Measurements from ENCODE around the gene SMO. TPM values are rescaled to one million over a fixed set of nuclear protein-coding genes. Genes with fewer than 3 reads are reported as not detected.
A peak's percentile ranks its signal among the peaks of the same experiment; 100 is the strongest.

Gene SMO
- total RNA-seq, 1 donor from 2014 or later, result 17.4 TPM

DNA sequence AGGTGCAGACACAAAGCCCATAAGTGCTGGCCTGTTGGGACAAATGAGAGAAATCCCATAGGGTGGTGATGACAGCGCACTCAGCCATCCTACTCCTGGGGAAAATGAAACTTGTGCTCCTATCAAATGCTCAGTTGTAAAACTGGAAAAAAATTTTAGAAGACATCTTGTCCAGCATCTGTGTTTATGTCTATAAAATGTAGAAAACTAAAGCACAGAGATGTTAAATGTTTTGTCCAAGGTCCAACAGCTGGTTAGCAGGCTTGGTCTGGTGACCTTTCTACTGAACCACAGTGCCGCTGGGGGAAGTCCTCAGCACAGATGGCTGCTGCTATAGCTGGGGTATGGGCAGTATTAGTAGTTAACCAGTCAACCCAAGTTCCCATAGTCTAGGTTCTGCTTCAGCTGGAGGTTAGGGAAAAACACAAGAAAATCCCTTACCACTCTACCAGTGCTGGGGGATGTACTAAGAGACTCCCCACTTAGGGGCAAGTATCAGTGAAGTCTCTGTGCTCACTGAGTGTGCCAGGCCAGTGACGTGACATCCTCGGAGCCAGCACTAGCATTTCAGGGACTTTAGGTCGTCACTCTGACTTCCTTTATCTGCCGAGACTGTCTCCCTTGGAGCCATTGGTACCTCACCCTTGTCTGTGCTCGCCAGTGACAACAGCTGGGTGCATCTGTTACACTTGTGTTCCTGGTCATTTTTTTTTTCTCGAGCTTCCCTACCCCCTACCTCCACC lies 42.0 kb upstream of the SMO start:
- Mint-ChIP-seq H3K27ac (ENCODE audit: unreplicated experiment) (no peak overlapping the region), H3K27me3 (ENCODE audit: unreplicated experiment) (peaks cover 16% of the 10 kb centered on the region), H3K4me1 (ENCODE audit: unreplicated experiment) (peaks cover 7% of the 10 kb centered on the region)

DNA sequence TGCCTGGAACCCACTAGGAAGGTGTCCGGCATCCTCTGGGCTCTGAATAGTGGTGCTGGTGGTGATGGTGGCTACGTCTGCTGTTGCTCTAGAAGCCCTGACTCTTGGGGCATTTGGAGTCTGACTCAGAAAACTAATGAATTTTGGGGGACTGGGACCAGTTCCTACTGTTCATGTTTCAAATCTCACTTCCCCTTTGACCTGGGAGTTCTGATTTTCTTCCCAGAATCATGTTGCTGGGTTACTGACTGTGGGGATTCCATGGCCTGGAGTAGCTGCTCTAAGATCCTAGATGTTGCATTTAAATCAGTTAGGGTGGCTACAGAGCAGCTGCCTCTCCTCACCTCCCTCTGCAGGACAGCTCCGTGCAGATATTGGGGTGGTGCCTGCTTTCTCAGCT lies 40.7 kb upstream of the SMO start:
- no peaks in the 10 kb centered on the region for H3K9me3 Mint-ChIP-seq (ENCODE audit: unreplicated experiment)
- peaks cover 7% of the 10 kb centered on the region for H3K4me1 Mint-ChIP-seq (ENCODE audit: unreplicated experiment)
- DNase-seq (ENCODE audit: low spot score), result no peak
- no peak for TF ChIP-seq CTCF (IDR thresholded peaks at IDR 0.05; ENCODE audit: unreplicated experiment)
- H3K4me3 Mint-ChIP-seq (ENCODE audit: unreplicated experiment), result no peak overlapping the region
- H3K27ac Mint-ChIP-seq (ENCODE audit: unreplicated experiment), result no peak overlapping the region
- peaks cover 4% of the 10 kb centered on the region for H3K36me3 Mint-ChIP-seq (ENCODE audit: low read depth, unreplicated experiment)
- H3K27me3 Mint-ChIP-seq (ENCODE audit: unreplicated experiment), result peaks cover 17% of the 10 kb centered on the region

More for the DNA sequence above, 42.0 kb upstream of the SMO start:
- H3K9me3 Mint-ChIP-seq (ENCODE audit: unreplicated experiment), result no peaks in the 10 kb centered on the region
- no peak for DNase-seq (ENCODE audit: low spot score)
- TF ChIP-seq CTCF (IDR thresholded peaks at IDR 0.05; ENCODE audit: unreplicated experiment), result no peak
- H3K4me3 Mint-ChIP-seq (ENCODE audit: unreplicated experiment), result peak overlapping the region; percentile 9
- peaks cover 1% of the 10 kb centered on the region for H3K36me3 Mint-ChIP-seq (ENCODE audit: low read depth, unreplicated experiment)

GRCh38 chr7:129149511-129149910 lies 38.9 kb upstream of the SMO start:
- DNase-seq (ENCODE audit: low spot score), result no peak
- Mint-ChIP-seq H3K4me3 (ENCODE audit: unreplicated experiment) (no peak overlapping the region), H3K27me3 (ENCODE audit: unreplicated experiment) (peaks cover 17% of the 10 kb centered on the region), H3K4me1 (ENCODE audit: unreplicated experiment) (peaks cover 4% of the 10 kb centered on the region), H3K27ac (ENCODE audit: unreplicated experiment) (no peak overlapping the region), H3K9me3 (ENCODE audit: unreplicated experiment) (no peaks in the 10 kb centered on the region), H3K36me3 (ENCODE audit: low read depth, unreplicated experiment) (peaks cover 4% of the 10 kb centered on the region)
- TF ChIP-seq CTCF (IDR thresholded peaks at IDR 0.05; ENCODE audit: unreplicated experiment), result no peak

GRCh38 chr7:129150199-129150996 lies 38.0 kb upstream of the SMO start:
- Mint-ChIP-seq H3K27ac (ENCODE audit: unreplicated experiment) (no peak overlapping the region), H3K9me3 (ENCODE audit: unreplicated experiment) (no peaks in the 10 kb centered on the region), H3K36me3 (ENCODE audit: low read depth, unreplicated experiment) (peaks cover 4% of the 10 kb centered on the region), H3K27me3 (ENCODE audit: unreplicated experiment) (peaks cover 17% of the 10 kb centered on the region), H3K4me1 (ENCODE audit: unreplicated experiment) (peaks cover 4% of the 10 kb centered on the region), H3K4me3 (ENCODE audit: unreplicated experiment) (no peak overlapping the region)
- no peak for DNase-seq (ENCODE audit: low spot score)
- TF ChIP-seq CTCF (IDR thresholded peaks at IDR 0.05; ENCODE audit: unreplicated experiment), result no peak

DNA sequence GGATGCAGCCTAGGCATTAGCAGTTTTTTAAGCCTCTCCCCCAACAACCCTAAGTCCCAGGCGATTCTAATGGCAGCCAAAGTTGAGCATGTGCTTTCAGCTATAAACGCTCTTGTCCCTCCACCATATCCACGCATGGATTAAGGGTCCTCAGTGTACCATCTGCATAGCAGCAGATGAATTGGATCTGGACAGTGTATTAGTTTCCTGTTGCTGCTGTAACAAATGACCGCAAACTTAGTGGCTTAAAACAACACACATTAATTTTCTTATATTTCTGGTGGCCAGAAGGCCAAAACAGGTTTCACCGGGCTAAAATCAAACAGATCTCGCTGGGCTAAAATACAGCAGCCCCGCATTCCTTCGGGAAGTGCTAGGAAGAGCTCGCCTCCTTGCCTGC lies 30.8 kb upstream of the SMO start:
- Mint-ChIP-seq H3K4me1 (ENCODE audit: unreplicated experiment) (no peaks in the 10 kb centered on the region), H3K36me3 (ENCODE audit: low read depth, unreplicated experiment) (no peaks in the 10 kb centered on the region), H3K27me3 (ENCODE audit: unreplicated experiment) (peaks cover 3% of the 10 kb centered on the region), H3K4me3 (ENCODE audit: unreplicated experiment) (no peak overlapping the region), H3K9me3 (ENCODE audit: unreplicated experiment) (no peaks in the 10 kb centered on the region), H3K27ac (ENCODE audit: unreplicated experiment) (no peak overlapping the region)
- no peak for DNase-seq (ENCODE audit: low spot score)
- TF ChIP-seq CTCF (IDR thresholded peaks at IDR 0.05; ENCODE audit: unreplicated experiment), result no peak
